ENCODE measurements around the gene APLP1. TPM values are rescaled to one million over a fixed set of nuclear protein-coding genes. Genes with fewer than 3 reads are reported as not detected.
A peak's percentile ranks its signal among the peaks of the same experiment; 100 is the strongest.

APLP1 gene
- total RNA-seq, 2 donors from 2014 or later: 2.6 to 3.7 TPM

DNA sequence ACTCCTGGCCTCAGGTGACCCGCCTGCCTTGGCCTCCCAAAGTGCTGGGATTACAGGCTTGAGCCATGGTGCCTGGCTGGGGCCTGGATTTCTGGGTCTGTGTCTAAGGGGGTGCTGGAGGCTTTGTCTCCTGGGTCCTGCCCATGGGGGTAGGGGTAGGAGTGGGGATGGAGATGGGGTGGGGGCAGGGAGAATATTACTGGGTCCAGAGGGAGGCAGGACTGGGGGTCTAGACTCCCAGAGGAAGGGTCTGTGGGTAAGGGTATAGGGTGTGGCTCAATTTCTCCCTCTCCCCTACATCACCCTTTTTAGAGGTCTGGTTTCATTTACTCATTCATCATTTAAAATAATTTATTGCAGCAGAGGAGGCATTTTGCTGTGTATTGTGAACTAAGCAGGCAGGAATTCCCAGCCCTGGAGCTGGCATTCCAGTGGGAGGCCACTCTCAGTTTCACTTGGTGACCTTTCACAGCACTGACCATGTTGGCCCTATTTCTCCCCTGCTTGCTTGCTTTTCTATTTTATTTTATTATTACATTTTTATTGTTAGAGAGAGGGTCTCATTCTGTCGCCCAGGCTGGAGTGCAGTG lies 32.8 kb downstream of the APLP1 start:
- H3K27ac ChIP-seq: peak overlapping the region; percentile 89
- TF ChIP-seq, protein P1, sequence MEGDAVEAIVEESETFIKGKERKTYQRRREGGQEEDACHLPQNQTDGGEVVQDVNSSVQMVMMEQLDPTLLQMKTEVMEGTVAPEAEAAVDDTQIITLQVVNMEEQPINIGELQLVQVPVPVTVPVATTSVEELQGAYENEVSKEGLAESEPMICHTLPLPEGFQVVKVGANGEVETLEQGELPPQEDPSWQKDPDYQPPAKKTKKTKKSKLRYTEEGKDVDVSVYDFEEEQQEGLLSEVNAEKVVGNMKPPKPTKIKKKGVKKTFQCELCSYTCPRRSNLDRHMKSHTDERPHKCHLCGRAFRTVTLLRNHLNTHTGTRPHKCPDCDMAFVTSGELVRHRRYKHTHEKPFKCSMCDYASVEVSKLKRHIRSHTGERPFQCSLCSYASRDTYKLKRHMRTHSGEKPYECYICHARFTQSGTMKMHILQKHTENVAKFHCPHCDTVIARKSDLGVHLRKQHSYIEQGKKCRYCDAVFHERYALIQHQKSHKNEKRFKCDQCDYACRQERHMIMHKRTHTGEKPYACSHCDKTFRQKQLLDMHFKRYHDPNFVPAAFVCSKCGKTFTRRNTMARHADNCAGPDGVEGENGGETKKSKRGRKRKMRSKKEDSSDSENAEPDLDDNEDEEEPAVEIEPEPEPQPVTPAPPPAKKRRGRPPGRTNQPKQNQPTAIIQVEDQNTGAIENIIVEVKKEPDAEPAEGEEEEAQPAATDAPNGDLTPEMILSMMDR (IDR thresholded peaks at IDR 0.05): no peak
- no peaks in the 10 kb centered on the region for H3K36me3 ChIP-seq
- peak overlapping the region; percentile 46 for H3K4me3 ChIP-seq
- H3K9ac ChIP-seq (ENCODE audit: low read depth in 2 of 2, low read length in 2 of 2): no peak overlapping the region
- no peaks in the 10 kb centered on the region for H3K27me3 ChIP-seq
- intact Hi-C loops (cut with DNase I): no loop called here
- H3K4me1 ChIP-seq: peaks cover 3% of the 10 kb centered on the region
- H3K9me3 ChIP-seq: no peaks in the 10 kb centered on the region
- DNase-seq: no peak

DNA sequence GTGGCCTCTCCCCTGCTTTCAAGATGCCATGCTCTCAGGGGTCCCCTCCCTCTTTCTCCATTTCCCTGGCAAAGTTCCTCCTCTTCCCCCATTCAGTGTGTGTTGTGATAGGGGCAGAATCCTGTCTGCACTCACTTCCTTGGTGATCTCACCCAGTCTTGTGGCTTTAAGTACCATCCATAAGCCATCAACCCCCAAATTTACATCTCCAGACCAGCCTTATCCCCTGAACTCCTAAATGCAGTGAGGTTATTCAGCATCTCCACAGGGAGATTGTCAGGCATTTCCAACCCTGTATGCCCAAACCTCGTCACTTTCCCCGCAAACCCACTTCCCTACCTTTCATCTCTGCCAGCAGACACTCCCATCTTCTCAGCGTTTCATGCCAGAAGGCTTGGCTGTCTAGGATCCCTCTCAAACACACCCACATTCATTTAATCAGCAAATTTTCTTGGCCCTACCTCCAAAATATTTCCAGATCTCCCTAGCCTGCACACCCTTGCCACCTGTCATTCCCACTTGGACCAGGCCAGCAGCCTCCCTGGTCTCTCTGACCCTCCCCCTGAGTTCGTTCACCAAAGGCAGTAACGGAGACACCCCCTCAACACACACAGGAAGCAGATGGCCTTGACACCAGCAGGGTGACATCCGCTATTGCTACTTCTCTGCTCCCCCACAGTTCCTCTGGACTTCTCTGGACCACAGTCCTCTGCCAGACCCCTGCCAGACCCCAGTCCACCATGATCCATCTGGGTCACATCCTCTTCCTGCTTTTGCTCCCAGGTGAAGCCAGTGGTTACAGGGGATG lies 33.7 kb downstream of the APLP1 start, which contains the start of gene HCST:
TSS of gene HCST (plus strand) at position 676 of the 808 bp plus-strand sequence. CDS start at position 741, 65 bp downstream.
- TF ChIP-seq, protein P1 (IDR thresholded peaks at IDR 0.05): no peak
- Histone ChIP-seq H3K4me3 (peak within 1 kb of the TSS; percentile 21), H3K27ac (peak within 1 kb of the TSS; percentile 89), H3K36me3 (no peaks in the 10 kb centered on the region), H3K9ac (ENCODE audit: low read depth in 2 of 2, low read length in 2 of 2) (peak within 1 kb of the TSS; percentile 46 to 57), H3K4me1 (peaks cover 3% of the 10 kb centered on the region), H3K9me3 (no peaks in the 10 kb centered on the region), H3K27me3 (no peaks in the 10 kb centered on the region)
- intact Hi-C loops (cut with DNase I): no loop called here
- no peak for DNase-seq

DNA sequence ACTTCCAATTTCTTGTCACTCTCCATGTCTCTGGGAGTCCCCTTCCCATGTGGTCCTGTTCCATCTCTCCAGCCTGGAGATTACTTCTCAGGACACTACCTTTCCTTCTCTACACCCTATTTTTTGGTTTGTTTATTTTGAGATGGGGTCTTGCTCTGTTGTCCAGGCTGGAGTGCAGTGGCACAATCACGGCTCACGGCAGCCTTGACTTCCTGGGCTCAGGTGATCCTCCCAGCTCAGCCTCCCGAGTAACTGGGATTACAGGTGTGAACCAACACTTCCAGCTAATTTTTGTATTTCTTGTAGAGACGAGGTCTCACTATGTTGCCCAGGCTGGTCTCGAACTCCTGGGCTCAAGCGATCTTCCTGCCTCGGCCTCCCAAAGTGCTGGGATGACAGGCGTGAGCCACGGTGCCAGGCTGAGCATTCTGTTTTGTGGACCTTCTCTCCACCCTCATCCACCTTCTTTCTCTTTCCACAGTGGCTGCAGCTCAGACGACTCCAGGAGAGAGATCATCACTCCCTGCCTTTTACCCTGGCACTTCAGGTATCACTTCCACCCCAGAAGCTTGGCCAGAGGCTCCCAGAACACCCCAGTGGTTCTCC lies 34.6 kb downstream of the APLP1 start:
- no peak for DNase-seq
- H3K4me3 ChIP-seq: peak overlapping the region; percentile 21
- no peaks in the 10 kb centered on the region for H3K9me3 ChIP-seq
- TF ChIP-seq, protein P1 (IDR thresholded peaks at IDR 0.05): no peak
- H3K27ac ChIP-seq: peak overlapping the region; percentile 89
- no peaks in the 10 kb centered on the region for H3K36me3 ChIP-seq
- H3K4me1 ChIP-seq: peaks cover 3% of the 10 kb centered on the region
- H3K9ac ChIP-seq (ENCODE audit: low read depth in 2 of 2, low read length in 2 of 2): peak overlapping the region; percentile 46 to 57
- no peaks in the 10 kb centered on the region for H3K27me3 ChIP-seq
- intact Hi-C loops (cut with DNase I): no loop called here

DNA sequence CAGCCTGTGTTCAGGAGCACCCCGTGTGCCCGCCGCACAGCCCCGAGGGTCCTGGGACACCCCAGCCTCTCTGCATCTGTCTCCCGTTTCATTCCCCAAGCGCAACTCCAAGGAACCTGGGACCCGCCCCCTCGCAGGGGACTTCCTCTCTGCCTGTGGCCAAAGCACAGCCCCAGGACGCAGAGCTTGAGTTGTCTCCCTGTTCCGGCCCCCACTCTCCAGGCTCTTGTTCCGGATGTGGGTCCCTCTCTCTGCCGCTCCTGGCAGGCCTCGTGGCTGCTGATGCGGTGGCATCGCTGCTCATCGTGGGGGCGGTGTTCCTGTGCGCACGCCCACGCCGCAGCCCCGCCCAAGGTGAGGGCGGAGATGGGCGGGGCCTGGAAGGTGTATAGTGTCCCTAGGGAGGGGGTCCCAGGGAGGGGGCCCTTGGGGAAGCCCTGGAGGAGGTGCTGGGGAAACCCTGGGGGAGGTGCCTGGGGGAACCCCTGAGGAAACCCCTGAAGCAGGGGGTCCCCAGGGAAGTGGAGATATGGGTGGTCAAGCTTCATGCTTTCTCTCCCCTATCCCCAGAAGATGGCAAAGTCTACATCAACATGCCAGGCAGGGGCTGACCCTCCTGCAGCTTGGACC lies 35.3 kb downstream of the APLP1 start:
- H3K36me3 ChIP-seq: no peaks in the 10 kb centered on the region
- H3K27ac ChIP-seq: peak overlapping the region; percentile 89
- peak overlapping the region; percentile 21 for H3K4me3 ChIP-seq
- H3K9ac ChIP-seq (ENCODE audit: low read depth in 2 of 2, low read length in 2 of 2): peak overlapping the region; percentile 46 to 57
- TF ChIP-seq, protein P1 (IDR thresholded peaks at IDR 0.05): no peak
- H3K4me1 ChIP-seq: no peaks in the 10 kb centered on the region
- no peaks in the 10 kb centered on the region for H3K9me3 ChIP-seq
- peak; percentile 76 for DNase-seq
- no peaks in the 10 kb centered on the region for H3K27me3 ChIP-seq
- intact Hi-C loops (cut with DNase I): no loop called here

Measured in colonic mucosa (tissue), 4 donors.